ENCODE results near the gene WDR48. TPM values are rescaled to one million over a fixed set of nuclear protein-coding genes. Genes with fewer than 3 reads are reported as not detected.
A peak's percentile ranks its signal among the peaks of the same experiment; 100 is the strongest.

The WDR48 gene
- total RNA-seq, 1 experiment from 2014 or later: 34.1 TPM

- Mint-ChIP-seq H3K27ac (ENCODE audit: unreplicated experiment) (peak overlapping the region; percentile 80), H3K36me3 (ENCODE audit: insufficient read depth, unreplicated experiment) (peaks cover 6% of the 10 kb centered on the region), H3K9me3 (ENCODE audit: low read depth, unreplicated experiment) (no peaks in the 10 kb centered on the region), H3K4me3 (ENCODE audit: low read depth, unreplicated experiment) (peak overlapping the region; percentile 60), H3K27me3 (ENCODE audit: unreplicated experiment) (no peaks in the 10 kb centered on the region), H3K4me1 (ENCODE audit: low read depth, unreplicated experiment) (peaks cover 24% of the 10 kb centered on the region)
- no TSS peak for BruUV-seq (replicated peaks)
- DNase-seq: peak; percentile 42
- CTCF ChIA-PET: interaction anchor here (0.6 to 3.4 kb wide), 16 partner anchors 16 to 253 kb away, joined by 3 to 74 read pairs (median 6); partner anchors contain the start of genes GORASP1 and TTC21A
- TF ChIP-seq CTCF (IDR thresholded peaks at IDR 0.05; ENCODE audit: unreplicated experiment): no peak
- intact Hi-C loops (cut with micrococcal nuclease; ENCODE audit: unreplicated experiment): loop anchor here (1.0 to 5.0 kb wide), 2 partner anchors 18 to 52 kb away; partner anchors contain the start of genes GORASP1 and TTC21A
Observed at GRCh38 chr3:39124876-39125840, 73.3 kb downstream of the WDR48 start.

GRCh38 chr3:39125841-39126500, 74.2 kb downstream of the WDR48 start:
- TF ChIP-seq CTCF (IDR thresholded peaks at IDR 0.05; ENCODE audit: unreplicated experiment): no peak
- H3K9me3 Mint-ChIP-seq (ENCODE audit: low read depth, unreplicated experiment): no peaks in the 10 kb centered on the region
- H3K4me3 Mint-ChIP-seq (ENCODE audit: low read depth, unreplicated experiment): peak overlapping the region; percentile 60
- H3K27ac Mint-ChIP-seq (ENCODE audit: unreplicated experiment): peak overlapping the region; percentile 80
- peaks cover 6% of the 10 kb centered on the region for H3K36me3 Mint-ChIP-seq (ENCODE audit: insufficient read depth, unreplicated experiment)
- DNase-seq: peak; percentile 53
- CTCF ChIA-PET: interaction anchor here (0.7 to 3.4 kb wide), 16 partner anchors 15 to 252 kb away, joined by 3 to 74 read pairs (median 6); partner anchors contain the start of genes GORASP1 and TTC21A
- no peaks in the 10 kb centered on the region for H3K27me3 Mint-ChIP-seq (ENCODE audit: unreplicated experiment)
- no TSS peak for BruUV-seq (replicated peaks)
- peaks cover 24% of the 10 kb centered on the region for H3K4me1 Mint-ChIP-seq (ENCODE audit: low read depth, unreplicated experiment)
- intact Hi-C loops (cut with micrococcal nuclease; ENCODE audit: unreplicated experiment): loop anchor here (1.0 to 5.0 kb wide), 6 partner anchors 15 to 162 kb away; partner anchors contain the start of genes GORASP1 and TTC21A

- Mint-ChIP-seq H3K9me3 (ENCODE audit: low read depth, unreplicated experiment) (no peaks in the 10 kb centered on the region), H3K27me3 (ENCODE audit: unreplicated experiment) (no peaks in the 10 kb centered on the region), H3K4me3 (ENCODE audit: low read depth, unreplicated experiment) (peak overlapping the region; percentile 60), H3K36me3 (ENCODE audit: insufficient read depth, unreplicated experiment) (peaks cover 6% of the 10 kb centered on the region), H3K4me1 (ENCODE audit: low read depth, unreplicated experiment) (peaks cover 24% of the 10 kb centered on the region), H3K27ac (ENCODE audit: unreplicated experiment) (peak overlapping the region; percentile 80)
- peak; percentile 68 for DNase-seq
- no TSS peak for BruUV-seq (replicated peaks)
- CTCF ChIA-PET: interaction anchor here (0.8 to 3.4 kb wide), 13 partner anchors 11 to 252 kb away, joined by 3 to 74 read pairs (median 7); partner anchors contain the start of genes GORASP1 and TTC21A
- peak; percentile 29 for TF ChIP-seq CTCF (IDR thresholded peaks at IDR 0.05; ENCODE audit: unreplicated experiment)
- intact Hi-C loops (cut with micrococcal nuclease; ENCODE audit: unreplicated experiment): loop anchor here (1.0 to 5.0 kb wide), 5 partner anchors 14 to 162 kb away; no protein-coding TSS in a partner anchor
Observed at GRCh38 chr3:39126532-39127071, 74.8 kb downstream of the WDR48 start.

Measured in Calu3 (cell line).